8988T (cell line): ENCODE results near the gene WNK1.
"Not testable (repeated sequence)": the region's sequence is repeated elsewhere in the genome, so short reads cannot be mapped to it uniquely, and the experiment has no call there.

ENCODE experiments used
- DNase-seq: peaks from one replicate; pipeline ENCODE4 v3.0.0; 2011

Gene WNK1

DNA sequence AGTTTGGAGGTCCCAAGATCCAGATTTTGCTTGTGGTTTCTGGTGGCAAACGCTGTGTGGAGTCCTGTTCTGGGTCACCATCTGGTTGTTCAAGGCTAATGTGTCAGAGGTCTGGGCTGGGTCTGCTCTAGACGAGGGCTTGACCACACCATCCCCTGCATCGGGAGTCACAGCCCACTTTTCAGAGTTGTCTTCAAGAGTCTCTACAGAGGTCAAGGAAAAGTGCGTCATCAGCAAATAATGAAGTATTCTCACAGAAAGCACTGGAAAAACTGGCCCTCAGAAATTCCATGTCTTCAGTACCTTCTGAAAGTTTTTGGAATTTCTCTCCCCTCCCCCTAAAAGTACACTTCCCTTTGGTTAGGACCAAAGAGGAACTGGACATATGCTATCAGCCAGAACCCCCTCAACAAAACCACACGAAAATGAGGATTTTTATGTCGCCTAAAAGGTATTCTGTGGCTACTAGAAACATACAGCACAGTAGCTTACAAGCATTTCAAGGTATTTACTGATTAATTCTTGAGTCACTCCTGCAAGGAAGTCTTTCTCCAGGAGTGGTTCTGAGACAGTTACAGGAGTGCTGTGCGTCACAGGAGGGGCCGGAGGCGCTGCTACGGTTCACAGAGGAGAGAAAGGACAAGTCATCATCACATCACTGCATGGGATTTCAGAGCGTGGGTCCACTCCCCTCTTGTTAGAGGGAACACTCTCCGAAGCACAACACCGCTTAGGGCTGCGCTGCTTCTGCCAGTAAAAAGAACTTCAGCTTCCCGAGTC, 161.7 kb downstream of the WNK1 start:
- peak; percentile 20 for DNase-seq

DNA sequence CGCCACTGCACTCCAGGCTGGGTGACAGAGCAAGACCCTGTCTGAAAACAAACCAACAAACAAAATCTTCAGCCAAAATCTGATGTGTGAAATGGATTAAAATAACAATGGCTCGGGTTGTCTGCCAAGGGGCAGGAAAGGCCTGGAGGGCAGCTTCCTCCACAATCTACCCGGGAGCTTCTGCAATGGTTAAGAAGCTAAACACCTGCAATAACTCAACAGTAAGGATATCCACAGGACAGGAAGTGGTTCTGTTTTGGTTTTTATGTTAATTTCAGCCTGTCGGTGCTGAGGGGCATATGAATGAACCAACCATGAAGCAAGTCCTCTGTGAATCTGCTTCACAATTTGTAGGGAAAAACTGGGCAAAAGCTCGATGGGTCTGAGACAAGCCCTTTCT, 162.7 kb downstream of the WNK1 start:
- no peak for DNase-seq

DNA sequence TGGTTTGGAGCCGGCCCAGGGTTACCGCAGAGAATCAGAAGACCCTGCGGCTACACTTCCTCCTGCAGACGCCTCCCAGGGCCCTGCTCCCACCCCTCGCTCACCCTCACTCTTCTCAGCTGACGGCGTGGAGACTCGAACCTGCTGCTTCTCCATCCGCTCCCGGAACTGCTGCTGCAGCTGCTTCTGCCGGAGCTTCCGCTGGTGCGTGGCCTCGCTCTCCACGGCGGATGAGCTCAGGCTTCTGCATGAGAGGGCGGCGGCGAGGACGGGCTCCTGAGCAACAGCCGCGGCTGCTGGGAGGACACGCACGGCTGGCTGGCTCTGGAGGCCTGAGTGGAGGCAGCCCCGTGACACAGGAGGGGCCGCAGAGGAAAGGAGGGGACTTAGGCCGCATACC, 163.9 kb downstream of the WNK1 start:
- DNase-seq: no peak

- DNase-seq: no peak
Observed at GRCh38 chr12:916712-917445, 164.5 kb downstream of the WNK1 start.

DNA sequence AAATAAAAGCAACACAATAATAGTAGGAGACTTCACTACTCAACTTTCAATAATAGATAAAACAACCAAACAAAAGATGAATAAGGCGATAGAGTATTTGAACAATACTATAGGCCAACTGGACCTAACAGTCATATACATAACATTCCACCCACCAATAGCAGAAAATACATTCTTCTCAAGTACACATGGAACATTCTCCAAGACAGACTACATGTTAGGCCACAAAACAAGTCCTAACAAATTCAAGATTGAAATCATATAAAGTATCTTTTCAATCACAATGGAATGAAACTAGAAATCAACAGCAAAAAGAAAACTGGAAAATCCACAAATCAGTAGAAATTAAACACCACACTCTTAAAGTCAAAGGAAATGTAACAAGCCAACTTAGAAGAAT, 168.3 kb downstream of the WNK1 start:
- no peak for DNase-seq

- DNase-seq: no peak
Observed at GRCh38 chr12:922285-922684, 169.9 kb downstream of the WNK1 start.

DNA sequence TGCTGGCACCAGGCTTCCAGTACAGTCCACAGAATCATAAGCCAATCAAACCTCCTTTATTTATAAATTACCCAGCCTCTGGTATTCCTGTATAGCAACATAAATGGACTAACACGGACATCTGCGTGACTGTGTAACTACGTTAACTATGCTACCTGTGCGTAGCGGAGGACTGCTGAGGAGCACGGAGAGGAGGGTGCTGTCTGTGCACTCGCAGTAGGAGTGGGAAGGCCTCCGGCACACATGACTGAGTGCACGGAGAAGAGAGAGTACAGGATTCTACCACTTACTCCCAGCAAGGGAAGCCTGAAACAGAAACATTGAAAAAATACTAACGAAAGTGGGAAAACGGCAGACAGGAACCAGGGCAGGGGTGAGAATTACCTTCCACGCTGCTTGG, 174.3 kb downstream of the WNK1 start:
- DNase-seq: no peak

DNA sequence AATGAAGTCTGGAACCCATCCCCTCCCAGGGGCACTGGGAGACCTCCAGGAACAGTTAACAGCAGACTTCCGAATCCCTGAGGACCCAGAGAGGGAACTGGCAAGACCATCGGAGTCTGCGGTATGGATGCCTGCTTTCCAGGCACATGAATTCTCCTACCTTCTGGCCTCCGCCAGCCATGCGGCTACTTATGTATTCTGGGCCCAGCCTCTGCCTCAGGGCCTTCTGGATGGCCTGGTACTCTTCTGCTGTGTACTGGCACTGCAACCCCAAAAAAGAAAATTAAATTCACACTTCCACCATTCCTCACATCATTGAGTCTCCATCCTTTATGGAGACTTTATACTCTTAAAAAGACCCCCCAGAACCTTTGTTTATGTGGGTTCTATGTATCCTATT, 178.7 kb downstream of the WNK1 start:
- DNase-seq: no peak

DNA sequence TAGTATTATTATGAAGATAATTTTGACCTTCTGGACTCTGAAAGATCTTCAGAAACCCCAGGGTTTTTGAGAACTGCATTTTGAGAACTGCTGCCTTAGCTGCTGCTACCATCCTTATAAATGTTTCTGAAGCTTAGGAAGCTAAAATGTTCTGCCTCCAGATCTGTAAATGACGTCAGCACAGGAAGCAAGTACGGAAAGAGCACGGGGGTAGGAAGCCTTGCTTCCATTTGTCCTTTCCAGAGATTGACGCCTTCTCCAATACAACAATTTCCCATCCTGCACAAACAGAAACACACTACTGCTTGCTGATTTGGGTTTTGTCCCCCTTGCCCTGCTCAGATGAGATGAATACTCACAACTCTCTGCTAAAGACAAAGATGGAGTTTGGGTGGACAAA, 179.2 kb downstream of the WNK1 start:
- no peak for DNase-seq

DNA sequence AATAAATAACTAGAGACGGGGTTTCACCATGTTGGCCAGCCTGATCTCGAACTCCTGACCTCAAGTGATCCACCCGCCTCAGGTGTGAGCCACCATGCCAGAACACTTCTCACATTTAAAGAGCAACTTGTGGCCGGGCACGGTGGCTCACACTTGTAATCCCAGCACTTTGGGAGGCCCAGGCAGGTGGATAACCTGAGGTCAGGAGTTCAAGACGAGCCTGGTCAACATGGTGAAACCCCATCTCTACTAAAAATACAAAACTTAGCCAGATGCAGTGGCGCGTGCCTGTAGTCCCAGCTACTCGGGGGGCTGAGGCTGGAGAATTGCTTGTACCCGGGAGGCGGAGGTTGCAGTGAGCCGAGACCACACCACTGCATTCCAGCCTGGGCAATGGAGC, 183.5 kb downstream of the WNK1 start:
- DNase-seq: not testable (repeated sequence)

GRCh38 chr12:936377-937345, 184.3 kb downstream of the WNK1 start:
- no peak for DNase-seq

GRCh38 chr12:938810-939209, 186.4 kb downstream of the WNK1 start:
- DNase-seq: no peak

- no peak for DNase-seq
Observed at GRCh38 chr12:943051-943450, 190.7 kb downstream of the WNK1 start.

GRCh38 chr12:944211-944610, 191.8 kb downstream of the WNK1 start:
- no peak for DNase-seq

DNA sequence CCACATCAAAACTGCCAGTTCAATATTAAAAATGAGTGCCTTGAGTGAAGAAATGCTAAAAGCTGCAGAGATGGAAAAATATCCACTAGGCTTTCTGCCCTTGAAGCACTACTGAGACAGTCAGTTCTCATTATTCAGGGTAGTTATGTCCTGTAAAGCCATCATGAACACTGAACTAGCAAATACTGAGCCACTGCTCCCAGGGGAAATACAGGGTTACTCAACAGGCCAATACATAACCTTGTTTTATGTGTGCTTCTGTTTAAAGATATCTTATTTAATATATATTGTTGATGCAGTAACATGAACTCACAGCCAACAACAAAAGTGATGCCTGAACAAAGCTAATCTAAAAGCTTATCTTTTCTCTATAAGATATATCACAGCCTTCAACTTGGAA, 193.8 kb downstream of the WNK1 start:
- no peak for DNase-seq

- DNase-seq: no peak
Observed at GRCh38 chr12:946631-947030, 194.3 kb downstream of the WNK1 start.

- DNase-seq: no peak
Observed at GRCh38 chr12:948238-948637, 195.9 kb downstream of the WNK1 start.

DNA sequence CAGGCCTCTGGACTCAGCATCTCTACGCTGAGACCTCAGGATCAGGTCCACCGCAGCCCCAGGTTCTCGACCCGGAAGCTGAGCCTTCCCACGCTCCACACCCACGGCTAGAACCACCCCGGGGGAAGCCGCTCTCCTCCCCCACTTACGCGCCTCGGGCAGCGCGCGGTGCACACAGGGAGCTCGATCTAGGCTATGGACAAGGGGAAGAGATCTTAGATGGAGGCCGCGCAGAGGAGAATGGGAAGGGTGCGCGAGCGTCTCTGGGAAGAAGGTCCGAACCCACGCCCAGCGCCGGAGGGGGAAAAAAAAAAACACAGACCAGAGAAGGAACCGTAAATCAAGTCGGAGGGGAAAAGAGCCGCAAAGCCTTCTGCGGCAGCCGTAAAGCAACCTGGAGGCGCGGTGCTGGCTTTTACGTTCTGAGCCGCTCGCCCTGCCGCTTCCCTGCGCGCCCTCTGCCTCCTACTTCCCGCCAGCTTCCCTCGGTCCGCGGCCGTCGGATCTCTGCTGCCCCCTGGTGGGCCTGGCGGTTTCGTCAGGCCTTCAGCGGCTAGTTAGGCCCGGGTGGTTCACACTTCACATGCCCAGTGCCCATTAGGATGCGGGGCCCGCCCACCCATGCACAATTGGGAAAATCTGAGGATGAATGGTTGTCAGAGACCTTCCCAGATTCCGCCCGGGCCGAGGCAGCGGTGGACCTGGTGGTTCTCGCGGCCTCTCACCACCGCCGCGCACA, 197.2 kb downstream of the WNK1 start, which contains the start of gene RAD52:
RAD52 (minus strand) TSS at position 242 of the 739 bp plus-strand sequence. CDS start 16,636 bp downstream, outside the sequence.
- peak; percentile 25 for DNase-seq

DNA sequence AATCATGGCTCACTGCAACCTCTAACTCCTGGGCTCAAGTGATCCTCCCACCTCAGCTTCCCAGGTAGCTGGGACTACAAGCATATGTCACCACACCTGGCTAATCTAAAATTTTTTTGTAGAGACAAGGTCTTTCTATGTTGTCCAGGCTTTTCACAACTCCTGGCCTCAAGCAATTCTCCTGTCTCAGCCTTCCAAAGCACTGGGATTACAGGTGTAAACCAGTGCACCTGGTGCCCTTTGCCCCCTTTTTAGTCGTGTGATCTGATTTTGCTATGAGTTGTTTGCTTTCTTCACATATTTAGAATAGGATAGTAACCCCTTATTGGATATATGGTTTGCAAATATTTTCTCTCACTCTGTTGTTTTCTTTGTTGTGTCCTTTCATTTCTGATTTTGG, 198.8 kb downstream of the WNK1 start:
- DNase-seq: no peak

GRCh38 chr12:953776-954175, 201.4 kb downstream of the WNK1 start:
- no peak for DNase-seq

DNA sequence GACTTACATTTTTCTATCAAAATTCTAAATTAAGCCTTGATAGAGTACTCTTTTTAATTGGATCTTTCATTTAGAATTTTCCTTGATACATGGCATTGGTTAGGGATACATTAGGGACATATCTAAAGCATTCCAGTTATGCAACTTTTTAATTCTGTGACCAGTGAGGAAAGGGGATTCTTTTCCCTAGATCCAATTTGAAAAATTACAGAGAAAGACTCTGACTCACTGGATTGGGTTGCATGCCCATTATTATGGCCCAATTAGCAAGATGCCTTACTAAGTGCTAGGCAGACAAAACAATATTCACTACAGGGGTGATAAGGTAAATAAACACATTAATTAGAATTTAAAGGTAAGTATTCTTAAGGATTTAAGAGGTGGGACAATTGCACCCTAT, 202.4 kb downstream of the WNK1 start:
- no peak for DNase-seq

DNA sequence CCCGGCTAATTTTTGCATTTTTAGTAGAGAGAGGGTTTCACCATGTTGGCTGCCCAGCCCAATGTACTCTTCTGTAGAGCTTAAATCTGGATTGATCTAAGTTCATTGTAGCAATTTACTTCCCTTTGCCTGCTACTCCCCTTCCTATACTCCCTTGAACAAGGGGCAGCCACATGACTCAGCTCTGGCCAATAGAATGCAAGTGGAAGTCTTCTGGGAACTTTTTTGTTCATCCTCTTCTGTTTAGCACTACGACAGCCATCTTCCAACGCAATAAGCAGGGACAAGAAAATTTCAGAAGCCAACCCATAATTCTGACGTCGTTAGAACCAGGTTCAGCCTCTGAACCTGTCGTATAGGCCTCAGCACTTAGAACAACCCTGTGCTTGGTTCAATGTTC, 203.6 kb downstream of the WNK1 start:
- no peak for DNase-seq
